IPS DF 4.7 (cell line): ENCODE results near the gene FBLN2.

ENCODE experiments used
- DNase-seq: peaks from one replicate; pipeline ENCODE4 v3.0.0-alpha.2; 2013; ENCODE audit warnings: low spot score; ENCODE audit errors: extremely low read depth

FBLN2 gene

GRCh38 chr3:13581485-13582365 is 32.8 kb downstream of the FBLN2 start:
- no peak for DNase-seq

- no peak for DNase-seq
These were observed 33.7 kb downstream of the FBLN2 start for GRCh38 chr3:13582366-13583250.

GRCh38 chr3:13583251-13584180 is 34.6 kb downstream of the FBLN2 start:
- no peak for DNase-seq

- no peak for DNase-seq
These were observed 35.5 kb downstream of the FBLN2 start for GRCh38 chr3:13584427-13584891.

GRCh38 chr3:13584901-13585300 is 36.0 kb downstream of the FBLN2 start:
- DNase-seq: no peak

- DNase-seq: no peak
These were observed 38.5 kb downstream of the FBLN2 start for GRCh38 chr3:13587442-13587841.

- DNase-seq: no peak
These were observed 39.3 kb downstream of the FBLN2 start for GRCh38 chr3:13588221-13588701.

- no peak for DNase-seq
These were observed 40.1 kb downstream of the FBLN2 start for GRCh38 chr3:13588993-13589392.

GRCh38 chr3:13590841-13591520 is 42.1 kb downstream of the FBLN2 start:
- no peak for DNase-seq

- DNase-seq: no peak
These were observed 44.7 kb downstream of the FBLN2 start for GRCh38 chr3:13593615-13594014.

GRCh38 chr3:13594146-13594545 is 45.2 kb downstream of the FBLN2 start:
- DNase-seq: no peak

GRCh38 chr3:13594991-13595421 is 46.1 kb downstream of the FBLN2 start:
- no peak for DNase-seq

GRCh38 chr3:13595485-13595884 is 46.6 kb downstream of the FBLN2 start:
- no peak for DNase-seq

- DNase-seq: no peak
These were observed 47.7 kb downstream of the FBLN2 start for GRCh38 chr3:13596426-13597205.

GRCh38 chr3:13597661-13598060 is 48.7 kb downstream of the FBLN2 start:
- DNase-seq: no peak

- no peak for DNase-seq
These were observed 49.3 kb downstream of the FBLN2 start for GRCh38 chr3:13598201-13598600.

GRCh38 chr3:13598926-13599886 is 50.3 kb downstream of the FBLN2 start:
- no peak for DNase-seq

GRCh38 chr3:13599887-13600450 is 51.0 kb downstream of the FBLN2 start:
- no peak for DNase-seq
